Chondrocyte (in vitro differentiated cells): ENCODE results near the gene GET3. TPM values are rescaled to one million over a fixed set of nuclear protein-coding genes. Genes with fewer than 3 reads are reported as not detected.
A peak's percentile ranks its signal among the peaks of the same experiment; 100 is the strongest.

Experiments used
- DNase-seq: peaks from one replicate; pipeline ENCODE4 v3.0.0; 2021; ENCODE audit warnings: mixed read lengths, low spot score
- H3K27ac Mint-ChIP-seq: one replicate; pipeline ENCODE4 v1.8.0; 2021; ENCODE audit warnings: mild to moderate bottlenecking, moderate library complexity, mixed read lengths; ENCODE audit not compliant: unreplicated experiment
- H3K27me3 Mint-ChIP-seq: 2 replicates; pipeline ENCODE4 v1.8.0; 2021; ENCODE audit warnings: low read depth, mixed read lengths
- H3K36me3 Mint-ChIP-seq: 2 replicates; pipeline ENCODE4 v1.8.0; 2021; ENCODE audit warnings: low read depth, mixed read lengths
- H3K4me1 Mint-ChIP-seq: 2 replicates; pipeline ENCODE4 v1.8.0; 2021; ENCODE audit warnings: low read depth, mild to moderate bottlenecking, mixed read lengths
- H3K4me3 Mint-ChIP-seq: one replicate; pipeline ENCODE4 v1.8.0; 2021; ENCODE audit warnings: mild to moderate bottlenecking, moderate library complexity, mixed read lengths; ENCODE audit not compliant: unreplicated experiment
- H3K9me3 Mint-ChIP-seq: 2 replicates; pipeline ENCODE4 v1.8.0; 2021; ENCODE audit warnings: low read depth, mixed read lengths
- CTCF ChIP-seq: fragments of 200-600 bp; sonication (generic); IDR thresholded peaks from 2 replicates; pipeline ENCODE4 v1.5.0; 2021; ENCODE audit warnings: antibody characterized with exemption, mild to moderate bottlenecking, moderate library complexity
- total RNA-seq: library from RNA; stranded (reverse); gene quantifications from 3 replicates; pipeline ENCODE4 v1.2.1, GENCODE V29; 2021

GET3 gene
- total RNA-seq, 1 donor from 2014 or later = 48.8 TPM

- Mint-ChIP-seq H3K4me3 (peak within 1 kb of the TSS; percentile 62), H3K36me3 (peaks cover 3% of the 10 kb centered on the region), H3K9me3 (no peaks in the 10 kb centered on the region), H3K27ac (peak within 1 kb of the TSS; percentile 77), H3K27me3 (no peaks in the 10 kb centered on the region), H3K4me1 (peaks cover 32% of the 10 kb centered on the region)
- no peak for DNase-seq
- no peak for TF ChIP-seq CTCF
These were observed 37.6 kb downstream of the GET3 start, which contains the start of gene HOOK2 for GRCh38 chr19:12774588-12775555. Gene HOOK2 (minus strand): TSS chr19:12775552. CDS start chr19:12775449, 103 bp downstream.

- Mint-ChIP-seq H3K9me3 (no peaks in the 10 kb centered on the region), H3K4me3 (peak overlapping the region; percentile 87), H3K27me3 (no peaks in the 10 kb centered on the region), H3K27ac (peak overlapping the region; percentile 98), H3K36me3 (no peaks in the 10 kb centered on the region), H3K4me1 (peaks cover 44% of the 10 kb centered on the region)
- peak; percentile 97 for TF ChIP-seq CTCF
- no peak for DNase-seq
These were observed 40.1 kb downstream of the GET3 start for GRCh38 chr19:12777217-12778016.

DNA sequence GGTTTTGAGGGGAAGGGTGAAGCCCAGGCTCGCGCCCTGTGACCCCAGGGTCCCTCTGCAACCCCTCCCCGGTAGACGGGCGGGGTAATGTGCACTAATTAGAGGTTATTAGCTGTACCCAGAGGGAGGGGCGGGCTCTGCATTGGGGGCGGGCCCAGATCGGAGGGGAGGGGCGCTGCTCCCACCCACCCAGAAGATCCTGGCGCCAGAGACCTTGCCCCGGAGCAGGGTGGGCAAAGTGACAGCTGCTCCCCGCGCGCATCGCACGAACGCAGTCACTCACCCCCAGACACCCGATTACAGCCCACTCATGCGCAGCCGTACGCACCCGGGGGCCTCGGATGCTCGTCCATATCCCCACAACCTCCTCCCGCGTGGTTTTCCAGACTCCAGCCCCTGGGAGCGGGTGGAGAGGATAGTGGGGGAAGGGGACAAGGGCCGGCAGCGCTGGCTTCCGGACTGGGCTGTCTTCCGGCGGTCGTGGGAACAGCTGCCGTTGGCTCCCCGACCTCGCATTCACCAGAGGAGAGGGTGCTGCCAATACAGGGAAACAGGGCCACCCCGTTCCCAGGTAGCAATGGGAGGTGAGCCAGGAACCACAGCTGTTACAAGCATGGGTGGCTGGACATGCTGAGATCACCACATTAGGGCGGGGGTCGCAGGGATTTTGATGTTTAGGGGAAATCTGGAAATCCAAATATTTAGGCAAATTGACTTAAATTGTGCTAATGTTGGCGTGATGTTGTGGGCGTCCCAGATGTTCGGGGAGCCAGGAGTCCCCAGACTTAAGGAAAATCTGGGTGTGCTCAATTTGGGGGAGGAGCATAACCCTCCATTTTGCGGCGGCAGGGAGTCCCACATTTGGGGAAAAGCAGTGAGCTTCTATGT, 41.0 kb downstream of the GET3 start:
- no peaks in the 10 kb centered on the region for H3K36me3 Mint-ChIP-seq
- no peaks in the 10 kb centered on the region for H3K27me3 Mint-ChIP-seq
- DNase-seq = no peak
- H3K9me3 Mint-ChIP-seq = no peaks in the 10 kb centered on the region
- peak overlapping the region; percentile 87 for H3K4me3 Mint-ChIP-seq
- H3K27ac Mint-ChIP-seq = peak overlapping the region; percentile 98
- H3K4me1 Mint-ChIP-seq = peaks cover 43% of the 10 kb centered on the region
- no peak for TF ChIP-seq CTCF

GRCh38 chr19:12778905-12779161, 41.5 kb downstream of the GET3 start:
- peaks cover 38% of the 10 kb centered on the region for H3K4me1 Mint-ChIP-seq
- no peak for TF ChIP-seq CTCF
- no peak for DNase-seq
- peak overlapping the region; percentile 87 for H3K4me3 Mint-ChIP-seq
- no peaks in the 10 kb centered on the region for H3K36me3 Mint-ChIP-seq
- peak overlapping the region; percentile 98 for H3K27ac Mint-ChIP-seq
- H3K9me3 Mint-ChIP-seq = no peaks in the 10 kb centered on the region
- H3K27me3 Mint-ChIP-seq = no peaks in the 10 kb centered on the region
